Keratinocyte (primary cell): ENCODE data around the gene LY6G6F. TPM values are rescaled to one million over a fixed set of nuclear protein-coding genes. Genes with fewer than 3 reads are reported as not detected.
A peak's percentile ranks its signal among the peaks of the same experiment; 100 is the strongest.

Source experiments
- DNase-seq: peaks from one replicate; pipeline ENCODE4 v3.0.0-alpha.2; 2011; ENCODE audit warnings: low read depth, missing footprints, low spot score
- FAIRE-seq: peaks from 2 replicates; lab custom pipeline; 2011; peaks lifted over from hg19 to GRCh38; lab: Jason Lieb, UNC
- H2AFZ ChIP-seq: 2 replicates; pipeline ENCODE4 v1.6.0; 2012; ENCODE audit warnings: low read length, control low read depth, inconsistent platforms; ENCODE audit not compliant: control insufficient read depth
- H3K27ac ChIP-seq: 2 replicates; pipeline ENCODE4 v1.5.1; 2011; ENCODE audit warnings: low read length; ENCODE audit not compliant: control insufficient read depth, insufficient read depth
- H3K27me3 ChIP-seq: 3 replicates; pipeline ENCODE4 v1.6.0; 2011; ENCODE audit warnings: low read length; ENCODE audit not compliant: control insufficient read depth, insufficient read depth; ENCODE audit errors: extremely low read depth
- H3K36me3 ChIP-seq, 2 experiments: 2 replicates in 1 of 2; 3 replicates in 1 of 2; pipeline ENCODE4 v1.5.1; 2011; ENCODE audit warnings: low read length in 2 of 2, mild to moderate bottlenecking in 1 of 2; ENCODE audit not compliant: control insufficient read depth in 2 of 2, insufficient read depth in 2 of 2; ENCODE audit errors: extremely low read depth in 1 of 2
- H3K4me1 ChIP-seq: 3 replicates; pipeline ENCODE4 v1.5.1; 2011; ENCODE audit warnings: low read length; ENCODE audit not compliant: control insufficient read depth, insufficient read depth; ENCODE audit errors: extremely low read depth
- H3K4me2 ChIP-seq: 3 replicates; pipeline ENCODE4 v1.6.0; 2011; ENCODE audit warnings: low read depth, low read length; ENCODE audit not compliant: control insufficient read depth, insufficient read depth; ENCODE audit errors: extremely low read depth
- H3K4me3 ChIP-seq, 3 experiments: fragments of 200-600 bp in 1 of 3; sonication (generic) in 1 of 3; 2 replicates in 2 of 3; 3 replicates in 1 of 3; pipeline ENCODE4 v1.5.1; 2011 to 2016; ENCODE audit warnings: low read length in 3 of 3, mild to moderate bottlenecking in 3 of 3, control low read depth in 2 of 3, inconsistent platforms in 1 of 3, low read depth in 1 of 3, mixed read lengths in 1 of 3, mixed run types in 1 of 3, moderate library complexity in 1 of 3; ENCODE audit not compliant: control insufficient read depth in 2 of 3, insufficient read depth in 2 of 3; ENCODE audit errors: extremely low read depth in 1 of 3
- H3K79me2 ChIP-seq: 2 replicates; pipeline ENCODE4 v1.6.0; 2012; ENCODE audit warnings: low read length; ENCODE audit not compliant: control insufficient read depth, insufficient read depth
- H3K9ac ChIP-seq: 3 replicates; pipeline ENCODE4 v1.6.0; 2011; ENCODE audit warnings: low read length; ENCODE audit not compliant: control insufficient read depth, insufficient read depth; ENCODE audit errors: extremely low read depth
- H3K9me1 ChIP-seq: 3 replicates; pipeline ENCODE4 v1.6.0; 2011; ENCODE audit warnings: low read length; ENCODE audit not compliant: control insufficient read depth, insufficient read depth; ENCODE audit errors: extremely low read depth
- H3K9me3 ChIP-seq: 2 replicates; pipeline ENCODE4 v1.5.1; 2012; ENCODE audit warnings: low read depth, low read length; ENCODE audit not compliant: control insufficient read depth
- H4K20me1 ChIP-seq: 3 replicates; pipeline ENCODE4 v1.6.0; 2011; ENCODE audit warnings: low read length; ENCODE audit not compliant: control insufficient read depth, insufficient read depth; ENCODE audit errors: extremely low read depth
- EZH2 ChIP-seq: IDR thresholded peaks from one replicate; pipeline ENCODE4 v1.6.1; 2012; ENCODE audit warnings: inconsistent platforms, mild to moderate bottlenecking, low read length, moderate library complexity
- dilution Hi-C: fragments of 300-500 bp; cut with MboI; formaldehyde crosslinking; loops from one replicate; pipeline ENCODE4 v1.7.0; 2020; ENCODE audit warnings: low sequenced_read_pairs; ENCODE audit not compliant: extremely low pct_ligation_motif_present
- polyA plus RNA-seq, 5 experiments: library from polyadenylated mRNA; depleted of rRNA in 3 of 5; stranded (reverse) in 3 of 5; stranded (forward) in 1 of 5; unstranded in 1 of 5; fragments of >200 nt; gene quantifications; 1 replicate in 1 of 5; 2 replicates in 3 of 5; 3 replicates in 1 of 5; pipeline versions ENCODE4 v1.2.1 to v1.2.3, GENCODE V29; 2011 to 2012; ENCODE audit warnings: missing spikeins in 2 of 5, low read depth in 1 of 5, low replicate concordance in 1 of 5
- TF ChIP-seq, protein P1 (sequence below), 3 experiments: IDR thresholded peaks in 1 of 3; conservative IDR thresholded peaks in 1 of 3; optimal IDR thresholded peaks in 1 of 3; 2 replicates in 2 of 3; 3 replicates in 1 of 3; pipeline versions ENCODE3 to v1.5.1; 2011; ENCODE audit warnings: low read length in 3 of 3, mild to moderate bottlenecking in 3 of 3, moderate library complexity in 2 of 3, control low read depth in 1 of 3, inconsistent platforms in 1 of 3; ENCODE audit not compliant: insufficient read depth in 2 of 3; ENCODE audit errors: extremely low read depth in 1 of 3

The LY6G6F gene
- polyA plus RNA-seq, 1 donor (not counting 4 experiments of a cell fraction or from before 2014, with no cell fraction given), result not detected

DNA sequence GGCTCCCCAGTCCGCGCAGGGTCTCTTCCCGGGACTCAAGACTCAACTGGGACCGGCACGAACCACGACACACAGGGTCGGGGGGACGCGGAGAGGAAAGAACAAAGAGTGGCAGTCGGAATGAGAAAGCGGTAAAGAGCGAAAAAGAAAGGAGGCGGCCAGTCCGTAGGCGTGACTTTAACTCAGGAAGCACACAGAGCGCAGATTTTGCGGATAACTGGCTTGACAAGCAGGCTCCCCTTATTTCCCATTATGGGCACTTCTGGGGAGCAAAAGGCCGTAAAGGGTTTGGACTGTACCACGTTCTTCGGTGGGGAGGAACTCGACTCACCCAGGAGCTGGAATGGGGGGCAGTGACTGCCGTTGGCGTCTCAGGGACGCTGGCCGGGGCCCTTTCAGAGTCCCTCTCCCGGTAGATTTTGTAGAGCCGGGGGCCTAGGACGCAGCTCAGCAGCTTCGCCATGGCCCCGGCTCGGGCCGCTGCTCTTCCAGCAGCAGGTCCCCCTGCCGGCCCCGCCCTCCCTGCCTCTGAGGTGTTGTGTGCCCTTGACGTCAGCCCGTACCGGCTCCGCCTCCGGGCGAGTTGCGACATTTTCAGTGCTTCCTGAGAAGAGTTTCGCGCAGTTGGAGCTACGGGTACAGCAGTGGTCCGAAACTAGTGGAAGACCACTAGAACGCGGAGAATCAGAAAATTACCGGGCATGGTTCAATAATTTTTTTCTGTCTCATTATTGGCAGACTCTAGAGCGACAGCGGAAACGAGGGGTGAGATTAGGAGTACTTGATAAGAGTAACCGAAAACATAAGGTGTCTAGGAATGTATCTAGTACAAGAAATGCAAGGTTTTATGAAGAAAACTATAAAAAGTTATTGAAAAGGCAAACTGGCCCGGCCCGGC is 3.6 kb upstream of the LY6G6F start, which contains the start of gene ABHD16A:
TSS of gene ABHD16A (minus strand) at position 506 of the 898 bp plus-strand sequence. CDS start at position 463, 43 bp downstream.
- Histone ChIP-seq H3K79me2 (peaks cover 19% of the 10 kb centered on the region), H3K9ac (peak within 1 kb of the TSS; percentile 89), H3K4me1 (peaks cover 9% of the 10 kb centered on the region), H3K4me3 (peak within 1 kb of the TSS; percentile 73 to 87 (median 86)), H3K36me3 (no peaks in the 10 kb centered on the region), H3K27ac (peak within 1 kb of the TSS; percentile 87), H3K9me1 (no peaks in the 10 kb centered on the region), H2AFZ (peak within 1 kb of the TSS; percentile 86), H3K4me2 (peak within 1 kb of the TSS; percentile 98), H4K20me1 (no peaks in the 10 kb centered on the region), H3K9me3 (no peaks in the 10 kb centered on the region), H3K27me3 (no peaks in the 10 kb centered on the region)
- TF ChIP-seq, protein P1, sequence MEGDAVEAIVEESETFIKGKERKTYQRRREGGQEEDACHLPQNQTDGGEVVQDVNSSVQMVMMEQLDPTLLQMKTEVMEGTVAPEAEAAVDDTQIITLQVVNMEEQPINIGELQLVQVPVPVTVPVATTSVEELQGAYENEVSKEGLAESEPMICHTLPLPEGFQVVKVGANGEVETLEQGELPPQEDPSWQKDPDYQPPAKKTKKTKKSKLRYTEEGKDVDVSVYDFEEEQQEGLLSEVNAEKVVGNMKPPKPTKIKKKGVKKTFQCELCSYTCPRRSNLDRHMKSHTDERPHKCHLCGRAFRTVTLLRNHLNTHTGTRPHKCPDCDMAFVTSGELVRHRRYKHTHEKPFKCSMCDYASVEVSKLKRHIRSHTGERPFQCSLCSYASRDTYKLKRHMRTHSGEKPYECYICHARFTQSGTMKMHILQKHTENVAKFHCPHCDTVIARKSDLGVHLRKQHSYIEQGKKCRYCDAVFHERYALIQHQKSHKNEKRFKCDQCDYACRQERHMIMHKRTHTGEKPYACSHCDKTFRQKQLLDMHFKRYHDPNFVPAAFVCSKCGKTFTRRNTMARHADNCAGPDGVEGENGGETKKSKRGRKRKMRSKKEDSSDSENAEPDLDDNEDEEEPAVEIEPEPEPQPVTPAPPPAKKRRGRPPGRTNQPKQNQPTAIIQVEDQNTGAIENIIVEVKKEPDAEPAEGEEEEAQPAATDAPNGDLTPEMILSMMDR (optimal IDR thresholded peaks at IDR 0.05 in 1 of 3, IDR thresholded peaks at IDR 0.05 in 1 of 3, conservative IDR thresholded peaks at IDR 0.05 in 1 of 3; ENCODE audit: extremely low read depth in 1 of 3, insufficient read depth in 2 of 3, low read length in 3 of 3), result peak in 1 of 3 experiments; percentile 14
- TF ChIP-seq EZH2, result no peak
- DNase-seq, result peak; percentile 82
- dilution Hi-C loops, result no loop called here
- peak; percentile 80 for FAIRE-seq

DNA sequence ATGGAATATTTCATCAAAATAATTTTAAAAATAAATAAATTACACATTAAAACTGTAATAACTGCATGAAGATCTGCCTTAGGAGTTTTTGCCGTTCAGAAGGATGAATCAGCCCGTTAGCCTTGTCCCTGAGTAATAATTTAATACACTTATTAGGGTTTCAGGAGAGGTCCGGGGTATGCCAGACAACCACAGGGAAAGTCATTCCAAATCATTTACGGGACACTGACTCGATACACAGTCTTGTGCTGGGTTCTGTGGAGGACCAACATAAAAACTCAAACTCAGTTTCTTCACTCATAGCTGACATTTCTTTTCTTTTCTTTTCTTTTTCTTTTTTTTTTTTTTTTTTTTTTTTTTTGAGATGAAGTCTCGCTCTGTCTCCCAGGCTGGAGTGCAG is 735 bp upstream of the LY6G6F start:
- peaks cover 11% of the 10 kb centered on the region for H3K4me1 ChIP-seq
- FAIRE-seq (no peak), DNase-seq (no peak)
- no peaks in the 10 kb centered on the region for H3K9me3 ChIP-seq
- no peak overlapping the region for H3K4me3 ChIP-seq
- no peaks in the 10 kb centered on the region for H3K27me3 ChIP-seq
- no peak overlapping the region for H2AFZ ChIP-seq
- H3K9me1 ChIP-seq, result no peaks in the 10 kb centered on the region
- no peaks in the 10 kb centered on the region for H4K20me1 ChIP-seq
- TF ChIP-seq, protein P1 (optimal IDR thresholded peaks at IDR 0.05 in 1 of 3, IDR thresholded peaks at IDR 0.05 in 1 of 3, conservative IDR thresholded peaks at IDR 0.05 in 1 of 3; ENCODE audit: extremely low read depth in 1 of 3, insufficient read depth in 2 of 3, low read length in 3 of 3), result no peak
- no peak for TF ChIP-seq EZH2
- no peak overlapping the region for H3K9ac ChIP-seq
- H3K36me3 ChIP-seq, result no peaks in the 10 kb centered on the region
- peaks cover 17% of the 10 kb centered on the region for H3K79me2 ChIP-seq
- H3K4me2 ChIP-seq, result no peak overlapping the region
- dilution Hi-C loops, result no loop called here
- no peak overlapping the region for H3K27ac ChIP-seq
